ENCODE measurements around the gene ITGA1. TPM values are rescaled to one million over a fixed set of nuclear protein-coding genes. Genes with fewer than 3 reads are reported as not detected.

ITGA1 gene
- total RNA-seq, 4 donors from 2014 or later: 5.7 to 20.4 (median 12.4) TPM

DNA sequence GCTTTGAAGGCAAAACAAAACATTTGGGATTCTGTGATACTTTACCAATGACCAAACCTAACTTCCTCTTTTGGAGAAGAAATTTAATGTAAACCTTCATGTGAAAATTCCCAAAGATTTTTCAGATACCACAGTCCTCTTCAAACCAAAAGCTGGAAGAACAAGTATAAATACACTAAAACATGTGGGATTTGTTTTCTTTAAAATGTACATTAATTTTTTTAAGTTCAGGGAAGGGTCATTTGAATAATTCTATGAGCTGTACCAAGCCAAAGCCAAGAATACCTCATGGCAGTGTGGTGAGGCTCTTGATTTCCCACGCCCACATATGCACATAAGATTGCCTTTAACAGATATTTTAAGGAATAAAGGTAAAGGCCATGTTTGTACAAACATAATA is 28.4 kb upstream of the ITGA1 start:
- Histone ChIP-seq H3K4me3 (no peak overlapping the region), H3K4me1 (no peaks in the 10 kb centered on the region), H3K9me3 (no peaks in the 10 kb centered on the region), H3K27me3 (no peaks in the 10 kb centered on the region), H3K36me3 (no peaks in the 10 kb centered on the region), H3K27ac (peak overlapping the region in 1 of 4 donors; percentile 65)
- intact Hi-C loops (cut with DNase I; ENCODE audit: low total_unique reads): no loop called here
- ATAC-seq: no peak
- no peak for DNase-seq
- no peak for TF ChIP-seq POLR2A (IDR thresholded peaks at IDR 0.05)
- no peak for TF ChIP-seq CTCF (IDR thresholded peaks at IDR 0.05 in 4 of 5, conservative IDR thresholded peaks at IDR 0.05 in 1 of 5)
- in situ Hi-C loops (cut with MboI; ENCODE audit: low sequenced_read_pairs in 4 of 4): no loop called here

- H3K4me1 ChIP-seq: no peaks in the 10 kb centered on the region
- H3K36me3 ChIP-seq: no peaks in the 10 kb centered on the region
- intact Hi-C loops (cut with DNase I; ENCODE audit: low total_unique reads): no loop called here
- H3K9me3 ChIP-seq: no peaks in the 10 kb centered on the region
- no peak overlapping the region for H3K4me3 ChIP-seq
- TF ChIP-seq CTCF (IDR thresholded peaks at IDR 0.05 in 4 of 5, conservative IDR thresholded peaks at IDR 0.05 in 1 of 5) (no peak), POLR2A (IDR thresholded peaks at IDR 0.05) (no peak)
- H3K27me3 ChIP-seq: no peaks in the 10 kb centered on the region
- no peak overlapping the region for H3K27ac ChIP-seq
- in situ Hi-C loops (cut with MboI; ENCODE audit: low sequenced_read_pairs in 4 of 4): no loop called here
- no peak for ATAC-seq
- DNase-seq: no peak
These were observed 26.9 kb upstream of the ITGA1 start for GRCh38 chr5:52760695-52761366.

DNA sequence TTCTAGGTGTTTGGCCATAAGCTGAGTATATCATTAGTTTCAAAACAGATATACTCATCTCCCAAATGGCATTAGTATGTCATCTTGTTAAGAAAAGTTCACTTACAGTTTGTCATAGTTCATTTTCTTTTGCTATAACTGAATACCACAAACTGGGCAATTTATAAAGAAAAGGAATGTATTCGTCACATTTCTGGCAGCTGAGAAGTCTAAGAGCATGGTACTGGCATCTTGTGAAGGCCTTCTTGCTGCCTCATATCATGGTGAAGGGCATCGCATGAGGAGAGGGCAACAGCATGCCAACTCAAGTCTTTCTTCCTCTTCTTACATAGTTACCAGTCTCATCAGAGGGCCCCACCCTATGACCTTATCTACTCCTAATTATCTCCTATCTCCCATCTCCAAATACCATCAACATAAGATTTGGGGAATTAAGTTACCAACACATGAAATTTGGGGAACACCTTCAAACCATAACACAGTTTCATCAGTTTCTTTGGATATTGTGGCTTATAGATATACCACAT is 20.4 kb upstream of the ITGA1 start:
- Histone ChIP-seq H3K27ac (no peak overlapping the region), H3K4me3 (no peak overlapping the region), H3K9me3 (no peaks in the 10 kb centered on the region), H3K27me3 (no peaks in the 10 kb centered on the region), H3K36me3 (no peaks in the 10 kb centered on the region), H3K4me1 (no peaks in the 10 kb centered on the region)
- intact Hi-C loops (cut with DNase I; ENCODE audit: low total_unique reads) (no loop called here), in situ Hi-C loops (cut with MboI; ENCODE audit: low sequenced_read_pairs in 4 of 4) (no loop called here)
- ATAC-seq (no peak), DNase-seq (no peak)
- TF ChIP-seq CTCF (IDR thresholded peaks at IDR 0.05 in 4 of 5, conservative IDR thresholded peaks at IDR 0.05 in 1 of 5) (no peak), POLR2A (IDR thresholded peaks at IDR 0.05) (no peak)

GRCh38 chr5:52767766-52768480 is 19.8 kb upstream of the ITGA1 start:
- ATAC-seq: no peak
- TF ChIP-seq CTCF (IDR thresholded peaks at IDR 0.05 in 4 of 5, conservative IDR thresholded peaks at IDR 0.05 in 1 of 5) (no peak), POLR2A (IDR thresholded peaks at IDR 0.05) (no peak)
- no peak for DNase-seq
- no peaks in the 10 kb centered on the region for H3K9me3 ChIP-seq
- no peak overlapping the region for H3K27ac ChIP-seq
- no peaks in the 10 kb centered on the region for H3K36me3 ChIP-seq
- no peaks in the 10 kb centered on the region for H3K4me1 ChIP-seq
- intact Hi-C loops (cut with DNase I; ENCODE audit: low total_unique reads) (no loop called here), in situ Hi-C loops (cut with MboI; ENCODE audit: low sequenced_read_pairs in 4 of 4) (no loop called here)
- H3K27me3 ChIP-seq: no peaks in the 10 kb centered on the region
- H3K4me3 ChIP-seq: no peak overlapping the region
